ENCODE measurements around the gene ECE1.

The ECE1 gene

GRCh38 chr1:21238141-21238800 lies 52.0 kb downstream of the ECE1 start:
- no peak for TF ChIP-seq CTCF (conservative IDR thresholded peaks at IDR 0.05; ENCODE audit: control insufficient read depth, insufficient read depth, low read depth, low read length)
- no peak overlapping the region for H3K4me3 ChIP-seq (ENCODE audit: control insufficient read depth, low read depth, low read length)
- DNase-seq (ENCODE audit: low read depth), result no peak

GRCh38 chr1:21237446-21238088 lies 52.7 kb downstream of the ECE1 start:
- TF ChIP-seq CTCF (conservative IDR thresholded peaks at IDR 0.05; ENCODE audit: control insufficient read depth, insufficient read depth, low read depth, low read length), result no peak
- H3K4me3 ChIP-seq (ENCODE audit: control insufficient read depth, low read depth, low read length), result no peak overlapping the region
- no peak for DNase-seq (ENCODE audit: low read depth)

GRCh38 chr1:21236178-21236577 lies 54.1 kb downstream of the ECE1 start:
- H3K4me3 ChIP-seq (ENCODE audit: control insufficient read depth, low read depth, low read length), result no peak overlapping the region
- no peak for DNase-seq (ENCODE audit: low read depth)
- no peak for TF ChIP-seq CTCF (conservative IDR thresholded peaks at IDR 0.05; ENCODE audit: control insufficient read depth, insufficient read depth, low read depth, low read length)

- H3K4me3 ChIP-seq (ENCODE audit: control insufficient read depth, low read depth, low read length), result no peak overlapping the region
- TF ChIP-seq CTCF (conservative IDR thresholded peaks at IDR 0.05; ENCODE audit: control insufficient read depth, insufficient read depth, low read depth, low read length), result no peak
- DNase-seq (ENCODE audit: low read depth), result peak; percentile 60
Observed at GRCh38 chr1:21234779-21235178, 55.5 kb downstream of the ECE1 start.

- no peak for TF ChIP-seq CTCF (conservative IDR thresholded peaks at IDR 0.05; ENCODE audit: control insufficient read depth, insufficient read depth, low read depth, low read length)
- DNase-seq (ENCODE audit: low read depth), result no peak
- no peak overlapping the region for H3K4me3 ChIP-seq (ENCODE audit: control insufficient read depth, low read depth, low read length)
Observed at GRCh38 chr1:21233490-21233889, 56.8 kb downstream of the ECE1 start.

GRCh38 chr1:21232044-21232443 lies 58.2 kb downstream of the ECE1 start:
- DNase-seq (ENCODE audit: low read depth), result peak; percentile 69
- peak; percentile 77 for TF ChIP-seq CTCF (conservative IDR thresholded peaks at IDR 0.05; ENCODE audit: control insufficient read depth, insufficient read depth, low read depth, low read length)
- H3K4me3 ChIP-seq (ENCODE audit: control insufficient read depth, low read depth, low read length), result no peak overlapping the region
